NCI-H524 treated with DMSO at 0.1 percent for 48 hours (cell line): Measurements from ENCODE around the gene CDIPT.

Source experiments
- DNase-seq: peaks from one replicate; lab custom pipeline; 2025; lab: John Stamatoyannopoulos, UW

The CDIPT gene

DNA sequence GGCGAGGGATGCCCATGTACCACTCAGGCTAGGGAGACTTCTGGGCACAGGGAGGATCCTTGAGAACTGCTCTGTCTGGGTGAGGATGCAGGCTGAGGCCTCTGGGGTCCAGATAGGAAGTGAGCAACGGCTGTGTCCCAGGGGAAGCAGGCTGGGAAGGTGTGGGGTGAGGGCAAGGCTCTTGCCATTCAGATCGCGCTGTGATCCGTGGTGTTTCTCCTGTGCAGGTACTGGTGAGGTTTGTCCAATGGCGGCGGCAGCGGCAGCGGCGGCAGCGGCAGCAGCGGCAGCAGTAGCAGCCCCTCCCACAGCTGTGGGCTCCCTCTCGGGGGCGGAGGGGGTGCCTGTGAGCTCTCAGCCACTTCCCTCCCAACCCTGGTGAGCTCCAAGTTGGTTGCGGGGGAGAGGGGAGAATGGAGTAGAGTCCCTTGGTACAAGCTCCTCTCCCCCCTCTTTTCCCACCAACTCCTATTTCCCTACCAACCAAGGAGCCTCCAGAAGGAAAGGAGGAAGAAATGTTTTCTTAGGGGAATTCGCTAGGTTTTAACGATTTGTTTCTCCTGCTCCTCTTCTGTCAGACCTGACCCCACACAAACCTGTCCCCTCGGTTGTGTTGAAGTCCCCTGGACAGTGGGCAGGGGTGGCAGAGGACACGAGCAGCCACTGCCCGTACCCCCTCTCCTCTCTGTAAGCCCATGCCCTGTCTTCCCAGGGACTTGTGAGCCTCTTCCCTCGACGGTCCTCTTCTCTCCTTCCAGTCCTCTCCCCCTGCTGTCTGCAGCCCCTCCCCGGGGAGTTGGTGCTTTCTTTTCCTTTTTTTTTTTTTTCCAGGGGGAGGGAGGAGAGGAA is 53.0 kb downstream of the CDIPT start:
- DNase-seq, result no peak

DNA sequence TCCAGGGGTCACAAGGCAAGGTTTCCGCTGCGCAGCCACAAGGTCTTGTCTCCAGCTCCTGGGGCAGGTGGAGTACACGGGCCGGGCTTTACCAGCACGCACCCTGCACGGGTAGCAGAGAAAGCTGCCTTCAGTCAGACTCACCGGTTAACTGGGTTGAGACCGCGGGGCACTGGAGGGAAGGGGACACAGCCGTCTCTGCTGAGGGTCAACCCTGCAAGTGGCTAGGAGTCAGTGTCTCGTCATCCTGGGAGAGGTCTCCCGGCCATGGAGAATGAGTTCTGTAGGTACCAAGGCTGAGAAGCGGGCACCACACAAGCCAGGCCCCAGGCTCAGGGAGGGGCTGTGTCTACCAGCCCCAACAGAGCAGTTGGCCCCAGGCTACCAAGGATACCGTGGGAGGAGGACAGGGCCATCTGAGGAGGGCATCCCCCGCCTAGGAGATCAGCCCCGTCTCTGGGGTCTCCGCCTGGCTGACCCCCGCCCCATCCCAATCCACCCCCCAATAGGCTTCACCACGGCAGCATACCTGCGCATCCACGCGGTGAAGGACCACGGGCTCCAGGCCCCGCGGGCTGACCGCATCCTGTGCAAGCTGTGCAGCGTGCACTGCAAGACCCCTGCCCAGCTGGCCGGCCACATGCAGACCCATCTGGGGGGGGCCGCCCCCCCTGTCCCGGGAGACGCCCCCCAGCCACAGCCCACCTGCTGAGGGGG is 53.8 kb downstream of the CDIPT start:
- DNase-seq, result no peak
